GM19324 (cell line): Measurements from ENCODE around the gene KCNH2.
"Not testable (repeated sequence)": the region's sequence is repeated elsewhere in the genome, so short reads cannot be mapped to it uniquely, and the experiment has no call there.

ENCODE experiments used
- ATAC-seq: cut with Tn5 transposase; IDR thresholded peaks from one replicate; pipeline ENCODE4 v1.9.1; 2021; ENCODE audit warnings: mild to moderate bottlenecking, moderate library complexity; ENCODE audit not compliant: unreplicated experiment, low FRiP score

The KCNH2 gene

DNA sequence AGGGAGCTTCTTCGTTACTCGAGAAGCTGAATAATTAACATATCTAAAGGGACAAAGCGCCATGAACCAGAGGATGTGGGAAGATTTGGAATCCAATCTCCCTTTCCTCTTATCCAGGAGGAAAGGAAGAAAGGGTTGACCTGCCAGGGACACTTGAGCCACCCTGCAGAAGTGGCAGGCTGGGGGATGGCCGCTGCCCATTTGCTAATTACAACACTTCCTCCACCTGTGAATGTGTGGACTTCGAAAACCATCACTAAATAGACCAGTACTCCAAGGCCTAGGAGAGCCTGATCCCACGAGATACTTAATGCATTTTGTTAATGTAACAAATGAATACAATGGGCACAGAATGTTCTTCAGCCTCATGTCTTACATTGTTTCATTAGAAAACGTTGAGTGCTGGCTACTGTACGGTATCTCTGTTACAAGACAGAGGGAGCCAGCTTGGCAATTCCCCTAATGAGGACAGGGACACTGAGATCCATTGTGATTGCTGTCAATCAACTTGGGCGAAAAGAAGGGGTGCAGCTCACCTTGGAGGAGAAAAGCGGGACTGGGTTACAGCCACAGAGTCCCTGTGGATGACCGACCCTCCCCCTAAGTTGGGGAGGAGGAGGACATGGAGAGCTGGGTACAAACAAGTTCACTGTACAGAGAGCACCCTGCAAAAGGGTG, 66.4 kb downstream of the KCNH2 start:
- ATAC-seq, result no peak

DNA sequence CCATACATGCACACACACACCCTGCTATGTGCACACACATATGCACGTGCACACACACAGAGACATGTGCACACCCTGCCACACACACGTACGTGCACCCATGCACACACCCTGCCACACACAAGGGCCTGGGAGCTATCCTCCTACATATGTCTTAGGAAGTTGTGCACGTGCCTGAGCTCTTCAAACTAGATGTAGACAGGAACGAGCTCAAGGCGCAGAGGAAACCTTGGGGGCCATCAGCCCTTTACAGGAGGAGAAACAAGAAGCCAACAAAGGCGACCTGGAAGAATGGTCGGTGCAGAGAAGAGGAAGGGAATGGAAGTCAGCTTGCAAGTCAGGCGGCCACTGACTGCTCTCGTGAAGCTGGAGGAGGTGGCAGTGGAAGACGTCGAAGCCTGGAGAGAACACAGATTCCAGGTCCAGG, 67.1 kb downstream of the KCNH2 start:
- no peak for ATAC-seq

DNA sequence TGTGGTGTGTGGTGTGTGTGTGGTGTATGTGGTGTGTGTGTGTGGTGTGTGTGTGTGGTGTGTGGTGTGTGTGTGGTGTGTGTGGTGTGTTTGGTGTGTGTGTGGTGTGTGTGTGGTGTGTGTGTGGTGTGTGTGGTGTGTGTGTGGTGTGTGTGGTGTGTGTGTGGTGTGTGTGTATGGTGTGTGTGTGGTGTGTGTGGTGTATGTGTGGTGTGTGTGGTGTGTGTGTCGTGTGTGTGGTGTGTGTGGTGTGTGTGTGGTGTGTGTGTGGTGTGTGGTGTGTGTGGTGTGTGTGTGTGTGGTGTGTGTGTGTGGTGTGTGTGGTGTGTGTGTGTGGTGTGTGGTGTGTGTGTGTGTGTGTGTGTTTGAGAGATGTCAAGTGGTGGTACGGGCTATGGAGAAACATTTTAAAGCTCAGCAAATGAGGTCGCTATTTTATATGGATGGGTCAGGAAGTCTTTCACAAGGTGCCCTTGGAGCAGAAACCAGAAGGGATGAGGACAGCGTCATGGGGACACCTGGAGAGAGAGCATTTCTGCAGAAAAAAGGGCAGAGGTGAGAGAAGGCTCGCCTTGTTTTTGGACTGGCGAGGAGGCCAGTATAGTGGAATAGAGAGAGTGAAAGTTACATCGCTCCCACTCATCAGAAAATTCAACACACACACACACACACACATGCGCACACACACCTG, 67.7 kb downstream of the KCNH2 start:
- not testable (repeated sequence) for ATAC-seq

DNA sequence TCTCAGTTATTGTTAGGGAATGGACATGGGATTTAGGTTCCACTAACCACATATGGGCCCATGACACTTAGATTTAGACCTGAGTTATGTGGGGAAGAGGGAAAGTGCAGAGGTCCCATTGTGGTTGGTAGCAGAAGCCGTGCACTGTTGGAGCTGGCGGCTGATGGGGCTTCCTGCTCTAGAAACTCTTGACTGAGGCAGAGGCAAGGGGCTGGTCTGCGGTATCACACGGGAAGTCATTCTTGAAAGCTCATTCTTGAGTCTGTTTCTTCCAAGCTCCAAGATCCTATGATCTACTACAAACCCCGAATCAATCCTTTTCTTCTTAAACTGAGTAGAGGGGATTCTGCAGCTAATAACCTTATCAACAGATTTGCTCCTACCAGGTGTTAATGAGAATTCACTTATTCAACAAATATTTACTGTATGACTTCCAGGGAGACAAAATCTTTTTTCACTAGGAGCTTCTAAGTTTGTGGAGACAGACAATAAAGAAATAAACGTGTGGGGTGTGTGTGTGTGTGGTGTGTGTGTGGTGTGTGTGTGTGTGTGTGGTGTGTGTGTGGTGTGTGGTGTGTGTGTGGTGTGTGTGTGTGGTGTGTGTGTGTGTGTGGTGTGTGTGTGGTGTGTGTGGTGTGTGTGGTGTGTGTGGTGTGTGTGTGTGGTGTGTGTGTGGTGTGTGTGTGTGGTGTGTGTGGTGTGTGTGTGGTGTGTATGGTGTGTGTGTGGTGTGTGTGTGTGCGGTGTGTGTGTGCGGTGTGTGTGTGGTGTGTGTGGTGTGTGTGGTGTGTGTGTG, 68.7 kb downstream of the KCNH2 start:
- no peak for ATAC-seq

DNA sequence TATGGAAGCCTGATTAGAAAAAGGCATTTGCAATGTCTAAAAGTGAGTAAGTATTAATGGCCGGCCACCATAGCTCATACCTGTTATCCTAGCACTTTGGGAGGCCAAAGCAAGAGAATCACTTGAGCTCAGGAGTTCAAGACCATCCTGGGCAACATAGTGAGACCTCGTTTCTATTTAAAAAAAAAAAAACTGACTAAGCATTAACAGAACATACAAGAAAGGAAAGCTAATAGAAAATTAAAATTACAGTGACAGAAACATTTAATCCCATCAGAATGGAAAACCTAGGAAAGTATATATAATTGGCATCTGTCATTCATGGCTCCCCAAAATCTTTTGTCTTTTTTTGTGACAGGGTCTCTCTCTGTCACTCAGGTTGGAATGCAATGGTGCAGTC, 69.9 kb downstream of the KCNH2 start:
- ATAC-seq, result no peak

DNA sequence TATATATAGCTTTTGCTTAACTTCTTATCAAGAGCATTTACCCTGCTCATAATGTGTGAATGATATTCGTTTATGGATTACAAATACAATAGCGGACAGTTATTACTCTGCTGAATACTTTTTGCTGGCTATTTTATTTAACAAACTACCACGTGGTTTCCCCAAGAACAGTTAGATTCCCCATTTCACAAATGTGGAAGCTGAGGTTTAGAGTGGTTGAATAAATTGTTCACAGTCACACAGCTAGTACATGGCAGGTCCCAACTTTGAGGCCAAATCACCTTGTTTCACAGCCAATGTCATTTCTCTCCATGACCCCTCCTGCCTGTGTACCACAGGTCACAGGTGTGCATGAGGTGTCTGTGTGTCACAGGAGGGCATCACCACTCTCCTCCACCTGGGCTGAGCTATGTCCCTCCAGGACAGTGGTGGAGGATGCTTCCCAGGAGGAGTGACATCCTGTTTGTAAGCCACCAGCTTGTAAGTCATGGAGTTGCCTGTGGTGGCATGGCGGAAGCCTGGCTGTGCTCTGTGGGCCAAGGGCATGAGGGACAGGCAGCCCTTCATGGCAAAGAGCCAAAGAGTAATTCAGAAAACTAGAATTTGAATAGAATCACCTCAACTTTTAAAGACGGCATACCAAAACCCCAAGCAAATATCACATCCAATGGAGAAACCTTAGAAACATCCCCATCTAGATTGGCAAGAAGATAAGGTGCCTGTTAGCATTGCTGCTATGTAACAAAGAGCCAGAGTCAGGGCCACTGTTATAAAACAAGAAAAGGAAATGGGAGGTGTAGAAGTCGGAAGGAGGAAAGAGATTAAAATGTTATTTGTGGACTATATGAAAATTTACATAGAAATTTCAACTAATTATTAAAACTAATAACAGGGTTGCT, 73.9 kb downstream of the KCNH2 start:
- no peak for ATAC-seq

DNA sequence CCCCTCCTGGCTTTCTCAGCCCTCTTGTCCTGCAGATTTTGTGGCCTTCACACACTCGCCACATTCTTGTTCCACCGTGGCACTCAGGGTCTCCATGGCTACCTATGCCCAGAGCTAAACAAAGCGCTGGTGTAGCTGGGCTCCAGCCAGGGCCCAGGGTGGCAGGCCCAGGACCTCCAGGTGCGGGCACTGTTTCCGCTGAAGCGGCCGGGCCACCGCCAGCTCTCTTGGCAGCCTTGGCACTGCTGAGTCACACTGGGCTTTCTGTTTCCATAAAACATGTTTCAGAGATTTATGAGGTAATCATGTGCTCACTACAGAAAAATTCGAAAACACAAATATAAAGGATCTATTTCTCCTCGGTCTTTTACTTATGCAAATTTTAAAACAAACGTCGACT, 74.5 kb downstream of the KCNH2 start:
- no peak for ATAC-seq

DNA sequence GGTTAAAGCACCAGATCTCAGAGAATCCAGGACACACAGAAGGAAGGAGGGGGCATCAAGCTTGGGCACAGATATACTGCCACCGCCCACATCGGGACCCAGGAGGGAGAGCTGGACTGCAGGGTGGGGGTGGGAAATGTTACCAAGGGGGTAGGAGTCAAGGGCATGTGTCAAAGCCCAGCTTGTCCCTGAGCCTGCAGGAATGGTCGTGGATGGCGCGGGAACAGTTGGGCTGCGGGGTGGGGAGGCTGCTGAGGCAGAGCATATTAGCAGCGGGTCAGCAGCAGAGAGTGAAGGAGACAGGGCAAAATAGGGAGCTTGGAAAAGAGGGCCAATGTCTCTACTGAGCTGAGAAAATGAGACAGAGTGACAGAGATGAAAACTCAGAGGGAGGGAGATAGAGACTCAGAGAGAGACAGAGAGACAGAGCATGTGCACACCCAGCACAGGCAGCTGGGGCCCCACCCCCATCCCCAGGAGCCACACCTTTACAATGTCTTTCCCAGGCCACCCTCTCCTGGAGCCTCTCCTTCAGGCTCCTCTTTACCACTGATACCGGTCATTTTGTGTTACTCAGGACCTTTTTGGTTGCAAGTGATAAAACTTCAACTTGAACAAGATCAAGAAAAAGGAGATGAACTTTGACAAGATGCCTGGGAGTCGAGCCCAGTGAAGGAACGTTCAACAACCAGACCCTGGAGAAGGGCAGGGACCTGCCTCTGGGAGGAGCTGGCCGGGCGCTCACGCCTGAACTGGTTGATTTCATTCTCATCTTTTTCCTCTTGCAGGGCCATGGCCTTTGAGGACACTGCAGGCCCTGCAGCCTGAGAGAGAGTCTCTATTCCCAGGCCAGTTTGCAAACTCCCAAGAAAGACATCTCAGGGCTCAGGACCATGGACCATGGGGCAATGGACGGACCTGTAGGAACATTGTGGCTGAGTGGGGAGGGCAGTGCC, 75.8 kb downstream of the KCNH2 start:
- ATAC-seq, result no peak

DNA sequence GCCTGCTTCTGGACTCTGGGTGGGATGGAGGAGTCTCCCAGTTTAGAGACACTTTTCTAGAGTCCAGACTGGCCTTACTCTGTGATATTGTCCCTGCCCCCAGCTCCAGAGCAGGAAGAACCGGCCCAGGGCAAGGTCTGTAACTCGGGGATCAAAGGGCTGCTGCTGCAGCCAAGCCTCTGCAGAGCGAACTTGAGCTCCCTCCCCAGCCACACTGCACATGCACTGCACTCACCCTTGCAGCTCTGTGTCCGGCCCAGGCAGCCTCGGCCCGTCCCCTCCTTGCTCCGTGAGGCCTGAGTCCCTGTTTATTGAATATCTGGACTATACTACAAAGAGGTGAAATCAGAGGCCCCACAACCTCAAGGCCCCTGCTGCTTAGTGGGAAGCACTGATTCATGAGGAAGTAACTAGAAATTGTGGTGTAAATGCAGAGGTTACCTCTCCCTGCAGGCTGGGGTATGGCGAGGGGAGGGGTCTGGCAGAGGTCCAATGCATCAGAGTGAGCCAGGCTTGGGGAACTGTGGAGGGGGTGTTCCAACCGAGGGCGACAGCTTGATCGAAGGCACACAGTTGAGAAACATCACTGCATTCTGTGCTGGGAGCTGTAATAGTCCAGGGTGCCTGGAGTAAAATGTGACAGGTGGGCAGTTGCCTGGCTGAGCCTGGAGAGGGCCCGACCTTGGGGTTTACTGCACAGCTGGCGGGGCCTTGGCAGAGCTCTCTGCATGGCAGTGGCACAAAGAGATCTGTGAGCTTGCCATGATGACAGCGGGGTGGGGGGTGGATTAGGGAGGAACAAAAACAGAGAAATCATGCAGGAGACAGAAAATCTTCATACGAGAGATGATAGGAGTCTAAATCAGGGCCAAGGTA, 76.7 kb downstream of the KCNH2 start:
- no peak for ATAC-seq

DNA sequence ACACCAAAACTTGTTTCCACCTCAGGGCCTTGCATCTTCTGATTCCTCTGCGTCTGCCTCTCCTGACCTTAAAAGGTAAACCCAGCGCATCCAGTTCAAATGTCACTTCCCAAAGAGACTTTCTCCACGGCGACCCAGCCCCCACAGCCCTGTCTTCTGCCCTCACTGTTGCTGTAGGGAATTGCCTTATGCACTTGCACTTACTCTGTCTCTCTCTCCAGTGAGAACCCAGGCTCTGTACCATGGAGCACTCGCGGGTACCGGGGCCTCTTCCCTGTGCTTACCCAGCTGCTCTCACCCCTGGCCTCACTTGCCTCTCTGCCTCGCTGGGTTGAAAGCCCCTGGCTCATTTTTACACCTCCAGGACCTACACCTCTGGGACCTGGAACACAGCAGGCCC, 77.4 kb downstream of the KCNH2 start:
- no peak for ATAC-seq

DNA sequence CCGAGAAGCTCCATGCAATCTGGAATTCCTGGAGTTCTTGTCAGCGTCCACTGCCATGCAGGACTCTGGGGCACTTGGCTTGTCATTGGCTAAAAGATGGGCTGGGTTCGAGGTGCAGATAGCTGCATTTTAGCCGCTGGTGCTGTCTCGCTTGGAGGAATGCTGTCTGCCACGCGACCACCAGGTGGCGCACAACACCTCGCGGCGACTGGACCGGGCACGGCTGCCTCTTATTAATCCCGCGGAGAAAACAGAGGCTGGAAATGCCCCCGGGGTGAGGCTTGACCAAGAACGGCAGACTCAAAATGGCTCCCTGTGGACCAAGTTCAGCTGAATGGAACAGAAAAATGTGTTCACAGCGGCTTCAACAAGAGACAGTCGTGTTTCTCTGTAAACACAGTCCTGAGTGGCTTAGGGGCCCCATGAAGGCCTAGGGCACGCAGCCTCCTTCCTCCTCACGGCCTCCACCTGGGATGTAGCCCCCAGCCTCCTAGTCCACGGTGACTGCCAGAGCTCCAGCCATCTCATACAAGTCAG, 79.6 kb downstream of the KCNH2 start:
- peak; percentile 45 for ATAC-seq

DNA sequence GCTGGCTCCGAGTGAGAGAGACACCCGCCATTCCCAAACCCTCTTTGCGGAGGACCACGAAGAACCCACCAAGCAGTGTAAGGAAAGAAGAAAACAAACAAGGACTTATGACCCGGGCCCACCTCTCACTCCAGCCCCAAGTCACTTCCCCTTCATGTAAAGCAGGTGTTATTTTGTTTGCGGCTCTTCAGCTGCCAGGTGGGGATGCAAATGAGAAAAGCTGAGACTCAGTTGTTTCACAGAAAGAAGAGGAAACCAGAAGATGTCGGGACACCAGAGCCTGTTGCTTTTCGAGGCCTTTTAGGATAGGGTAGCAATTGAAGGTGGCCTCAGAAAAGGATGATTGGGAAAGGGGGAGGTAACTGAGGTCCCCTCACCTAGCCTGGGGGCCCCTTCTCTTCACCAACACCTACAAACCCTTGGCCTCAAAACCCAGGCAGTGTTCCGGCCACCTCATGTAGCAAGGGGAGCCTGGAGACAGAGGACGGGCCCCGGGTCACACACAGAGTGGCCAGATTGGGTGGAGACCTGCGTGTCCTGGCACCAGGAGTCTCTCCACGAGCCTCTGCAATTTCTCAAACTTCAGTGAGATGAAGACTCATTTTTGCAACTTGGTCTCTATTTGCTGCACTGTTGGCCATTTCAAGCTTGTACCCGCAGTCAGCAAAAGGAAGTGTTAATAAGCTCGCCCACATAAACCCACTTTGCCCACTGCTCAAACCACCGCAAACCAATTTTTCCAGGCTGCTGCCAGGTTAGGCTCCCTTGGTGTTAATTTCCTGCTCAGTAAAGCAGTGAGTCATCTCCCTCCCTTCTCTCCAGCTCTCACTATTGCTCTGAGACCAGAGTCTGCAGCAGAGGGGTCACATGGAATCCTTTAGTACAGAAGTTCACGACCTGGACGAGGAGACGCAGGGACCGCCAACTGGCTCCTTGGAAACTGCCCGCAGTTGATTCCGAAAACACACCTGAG, 80.3 kb downstream of the KCNH2 start:
- ATAC-seq, result peak; percentile 76

DNA sequence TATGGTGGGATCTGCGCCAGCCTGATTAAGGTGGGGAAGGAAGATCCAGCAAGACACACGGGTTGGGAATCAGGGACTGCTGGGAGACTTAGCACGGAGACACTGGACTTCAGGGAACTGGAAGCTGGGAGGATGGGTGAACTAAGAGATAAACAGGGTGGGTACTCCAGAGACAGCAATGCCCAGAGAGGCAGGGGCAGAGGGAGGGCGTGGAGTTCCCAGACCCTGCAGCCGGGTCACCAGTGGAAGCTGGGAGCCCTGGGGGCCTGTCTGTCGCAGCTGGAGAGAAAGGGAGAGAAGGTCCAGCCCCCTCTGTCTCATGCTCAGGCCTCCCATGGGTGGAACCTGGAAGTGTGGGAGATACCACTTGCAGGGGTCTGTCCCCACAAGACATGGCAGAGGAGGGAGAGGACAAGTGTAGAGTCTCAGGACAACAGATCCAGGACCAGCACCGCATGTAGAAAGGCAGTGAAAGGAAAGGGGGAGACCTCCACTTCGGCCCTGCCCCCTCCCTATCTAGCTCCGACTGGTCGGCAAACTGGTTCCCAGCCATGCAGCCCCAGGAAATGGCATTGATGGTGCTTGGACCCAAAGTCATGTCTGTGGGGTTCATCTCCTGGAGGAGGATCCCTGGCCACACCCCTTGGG, 81.4 kb downstream of the KCNH2 start:
- ATAC-seq, result no peak

DNA sequence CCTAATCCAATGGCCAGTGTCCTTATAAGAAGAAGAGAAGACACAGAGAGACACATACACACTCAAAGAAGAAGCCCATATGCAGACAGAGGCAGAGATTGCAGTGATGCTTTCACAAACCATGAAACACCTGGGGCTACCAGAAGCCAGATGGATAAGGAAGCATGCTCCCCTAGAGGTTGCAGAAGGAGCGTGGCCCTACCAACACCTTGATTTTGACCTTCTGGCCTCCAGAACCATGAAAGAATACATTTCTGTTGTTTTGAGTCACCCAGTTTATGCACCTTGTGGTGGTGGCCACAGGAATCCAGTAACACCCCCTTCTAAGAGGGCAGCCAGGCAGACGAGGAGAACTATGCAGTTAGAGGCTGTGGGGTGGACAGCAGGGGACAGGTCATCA, 82.3 kb downstream of the KCNH2 start:
- no peak for ATAC-seq
